Loucy (cell line): ENCODE data around the gene GTF2A2.

Source experiments
- EZH2phosphoT487 ChIP-seq: fragments of 200-600 bp; IDR thresholded peaks from 2 replicates; pipeline ENCODE4 v1.6.1; 2018; ENCODE audit warnings: antibody characterized with exemption, mild to moderate bottlenecking, moderate library complexity, borderline replicate concordance
- TF ChIP-seq, protein P1 (sequence below): fragments of 200-600 bp; sonication (generic); conservative IDR thresholded peaks from 2 replicates; pipeline ENCODE4 v1.5.1; 2014; ENCODE audit warnings: mild to moderate bottlenecking, antibody characterized with exemption, low read length

DNA sequence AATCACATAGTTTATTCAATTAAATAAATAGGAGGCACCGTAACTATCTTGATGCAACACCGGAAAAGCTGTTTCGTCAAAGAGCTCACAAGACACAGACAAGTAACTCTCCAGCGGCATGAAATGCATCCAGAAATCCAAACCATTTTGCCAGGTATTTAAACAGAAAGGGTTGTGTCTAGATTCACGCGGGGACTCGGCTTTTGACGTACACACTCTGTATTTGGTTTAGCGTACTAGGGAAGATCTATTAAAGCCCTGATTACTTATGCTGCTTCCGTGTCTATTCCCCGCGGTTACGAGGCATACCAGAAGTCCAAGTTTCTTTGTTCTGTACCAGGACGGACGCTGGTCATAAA lies 31.1 kb upstream of the GTF2A2 start:
- TF ChIP-seq, protein P1, sequence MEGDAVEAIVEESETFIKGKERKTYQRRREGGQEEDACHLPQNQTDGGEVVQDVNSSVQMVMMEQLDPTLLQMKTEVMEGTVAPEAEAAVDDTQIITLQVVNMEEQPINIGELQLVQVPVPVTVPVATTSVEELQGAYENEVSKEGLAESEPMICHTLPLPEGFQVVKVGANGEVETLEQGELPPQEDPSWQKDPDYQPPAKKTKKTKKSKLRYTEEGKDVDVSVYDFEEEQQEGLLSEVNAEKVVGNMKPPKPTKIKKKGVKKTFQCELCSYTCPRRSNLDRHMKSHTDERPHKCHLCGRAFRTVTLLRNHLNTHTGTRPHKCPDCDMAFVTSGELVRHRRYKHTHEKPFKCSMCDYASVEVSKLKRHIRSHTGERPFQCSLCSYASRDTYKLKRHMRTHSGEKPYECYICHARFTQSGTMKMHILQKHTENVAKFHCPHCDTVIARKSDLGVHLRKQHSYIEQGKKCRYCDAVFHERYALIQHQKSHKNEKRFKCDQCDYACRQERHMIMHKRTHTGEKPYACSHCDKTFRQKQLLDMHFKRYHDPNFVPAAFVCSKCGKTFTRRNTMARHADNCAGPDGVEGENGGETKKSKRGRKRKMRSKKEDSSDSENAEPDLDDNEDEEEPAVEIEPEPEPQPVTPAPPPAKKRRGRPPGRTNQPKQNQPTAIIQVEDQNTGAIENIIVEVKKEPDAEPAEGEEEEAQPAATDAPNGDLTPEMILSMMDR: no peak
- no peak for TF ChIP-seq EZH2phosphoT487
